ENCODE results near the gene CRELD2. TPM values are rescaled to one million over a fixed set of nuclear protein-coding genes. Genes with fewer than 3 reads are reported as not detected.

Gene CRELD2
- total RNA-seq, 3 donors from 2014 or later (not counting 1 experiment from before 2014, with no cell fraction given), result 45.1 to 69.8 (median 48.5) TPM

DNA sequence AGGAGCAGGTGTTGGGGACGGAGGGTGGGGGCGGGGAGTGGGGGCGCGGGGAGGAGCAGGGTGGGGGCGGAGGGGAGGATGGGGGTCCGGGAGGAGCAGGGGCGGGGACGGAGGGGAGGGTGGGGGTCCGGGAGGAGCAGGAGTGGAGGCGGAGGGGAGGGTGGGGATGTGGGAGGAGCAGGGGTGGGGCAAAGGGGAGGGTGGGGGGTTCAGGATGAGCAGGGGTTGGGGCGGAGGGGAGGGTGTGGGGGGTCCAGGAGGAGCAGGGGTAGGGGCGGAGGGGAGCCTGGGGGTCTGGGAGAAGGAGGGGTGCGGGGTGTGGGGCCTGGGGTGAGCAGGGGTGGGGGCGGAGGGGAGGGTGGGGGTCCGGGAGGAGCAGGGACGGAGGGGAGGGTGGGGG lies 17.1 kb downstream of the CRELD2 start:
- WGBS (ENCODE audit: insufficient coverage), result 0% methylated on average over 2 of the region's 16 CpGs
- Mint-ChIP-seq H3K4me1 (peaks cover 11% of the 10 kb centered on the region in 2 donors), H3K27me3 (ENCODE audit: low read depth in 2 of 2) (no peaks in the 10 kb centered on the region), H3K4me3 (peak overlapping the region; percentile 68), H3K36me3 (no peaks in the 10 kb centered on the region), H3K27ac (peak overlapping the region; percentile 65 to 89), H3K9me3 (no peaks in the 10 kb centered on the region)
- no peak overlapping the region for H3K4me3 ChIP-seq (ENCODE audit: low read length)
- H3K9me3 ChIP-seq (ENCODE audit: control insufficient read depth, insufficient read depth, low read length), result no peaks in the 10 kb centered on the region
- DNase-seq (no peak), ATAC-seq (no peak)
- TF ChIP-seq, protein P1, sequence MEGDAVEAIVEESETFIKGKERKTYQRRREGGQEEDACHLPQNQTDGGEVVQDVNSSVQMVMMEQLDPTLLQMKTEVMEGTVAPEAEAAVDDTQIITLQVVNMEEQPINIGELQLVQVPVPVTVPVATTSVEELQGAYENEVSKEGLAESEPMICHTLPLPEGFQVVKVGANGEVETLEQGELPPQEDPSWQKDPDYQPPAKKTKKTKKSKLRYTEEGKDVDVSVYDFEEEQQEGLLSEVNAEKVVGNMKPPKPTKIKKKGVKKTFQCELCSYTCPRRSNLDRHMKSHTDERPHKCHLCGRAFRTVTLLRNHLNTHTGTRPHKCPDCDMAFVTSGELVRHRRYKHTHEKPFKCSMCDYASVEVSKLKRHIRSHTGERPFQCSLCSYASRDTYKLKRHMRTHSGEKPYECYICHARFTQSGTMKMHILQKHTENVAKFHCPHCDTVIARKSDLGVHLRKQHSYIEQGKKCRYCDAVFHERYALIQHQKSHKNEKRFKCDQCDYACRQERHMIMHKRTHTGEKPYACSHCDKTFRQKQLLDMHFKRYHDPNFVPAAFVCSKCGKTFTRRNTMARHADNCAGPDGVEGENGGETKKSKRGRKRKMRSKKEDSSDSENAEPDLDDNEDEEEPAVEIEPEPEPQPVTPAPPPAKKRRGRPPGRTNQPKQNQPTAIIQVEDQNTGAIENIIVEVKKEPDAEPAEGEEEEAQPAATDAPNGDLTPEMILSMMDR (IDR thresholded peaks at IDR 0.05), result no peak
- no peaks in the 10 kb centered on the region for H3K36me3 ChIP-seq (ENCODE audit: control insufficient read depth, insufficient read depth, low read length)
- H3K27ac ChIP-seq (ENCODE audit: low read length), result no peak overlapping the region
- intact Hi-C loops (cut with micrococcal nuclease), result no loop called here
- peaks cover 46% of the 10 kb centered on the region for H3K4me1 ChIP-seq (ENCODE audit: control insufficient read depth, insufficient read depth, low read length)
- H3K27me3 ChIP-seq (ENCODE audit: control insufficient read depth, insufficient read depth, low read length), result no peaks in the 10 kb centered on the region

DNA sequence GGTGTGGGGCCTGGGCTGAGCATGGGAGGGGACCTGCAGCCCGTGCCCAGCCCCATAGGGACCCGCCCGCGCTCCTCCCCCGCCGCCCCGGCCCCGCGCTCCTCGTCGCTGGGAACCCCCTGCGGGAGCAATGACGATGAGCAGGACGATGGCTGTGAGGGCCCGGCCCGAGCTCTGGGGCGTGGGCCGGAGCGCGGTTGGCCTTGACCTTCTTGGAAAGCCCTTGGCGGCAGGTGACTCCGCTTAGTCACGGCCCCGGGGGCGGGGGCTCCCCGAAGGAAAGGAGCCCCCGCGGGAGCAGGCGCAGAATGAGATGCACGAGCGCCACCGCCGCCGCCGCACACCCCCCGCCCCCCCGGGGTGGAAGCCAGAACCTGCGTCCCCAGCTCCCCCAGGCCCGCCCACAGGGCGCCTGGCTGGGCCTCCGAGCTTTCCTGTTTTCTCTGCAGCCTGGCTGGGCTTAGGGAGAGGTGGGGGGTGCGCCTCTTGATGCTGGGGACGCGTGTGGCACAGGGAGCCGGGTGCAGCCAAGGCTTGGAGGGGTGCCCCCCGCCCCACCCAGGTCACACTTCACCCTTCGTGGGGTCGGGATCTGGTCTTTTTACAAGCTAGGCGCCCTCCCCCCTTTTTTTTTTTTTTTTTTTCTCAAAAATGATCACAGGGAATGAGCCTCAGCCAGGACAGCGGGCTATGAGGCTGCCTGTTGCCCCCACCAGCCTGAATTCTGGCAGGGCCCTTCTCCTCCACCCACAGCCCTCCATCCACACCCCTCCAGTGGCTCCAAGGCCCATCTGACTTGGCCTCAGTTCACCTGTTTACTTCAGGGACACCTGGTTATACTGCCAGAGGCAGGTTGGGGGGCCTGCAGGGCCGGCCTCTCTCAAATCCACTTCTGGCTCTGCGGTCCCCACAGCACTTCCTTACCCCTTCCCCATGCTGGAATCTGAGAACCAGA lies 17.9 kb downstream of the CRELD2 start:
- ATAC-seq, result peak; percentile 79 to 89 (median 79)
- Mint-ChIP-seq H3K4me3 (peak overlapping the region; percentile 68), H3K9me3 (no peaks in the 10 kb centered on the region), H3K4me1 (peaks cover 6 to 16% of the 10 kb centered on the region in 2 donors), H3K27ac (peak overlapping the region; percentile 65 to 89), H3K27me3 (ENCODE audit: low read depth in 2 of 2) (no peaks in the 10 kb centered on the region), H3K36me3 (no peaks in the 10 kb centered on the region)
- no peaks in the 10 kb centered on the region for H3K9me3 ChIP-seq (ENCODE audit: control insufficient read depth, insufficient read depth, low read length)
- intact Hi-C loops (cut with micrococcal nuclease), result loop anchor here (2.0 kb wide), 1 partner anchor 25 kb away; the partner anchor contains the start of gene PIM3
- H3K4me3 ChIP-seq (ENCODE audit: low read length), result peak overlapping the region; percentile 32
- DNase-seq, result peak; percentile 87 to 94
- no peaks in the 10 kb centered on the region for H3K27me3 ChIP-seq (ENCODE audit: control insufficient read depth, insufficient read depth, low read length)
- TF ChIP-seq, protein P1 (IDR thresholded peaks at IDR 0.05), result no peak
- peaks cover 39% of the 10 kb centered on the region for H3K4me1 ChIP-seq (ENCODE audit: control insufficient read depth, insufficient read depth, low read length)
- WGBS (ENCODE audit: insufficient coverage), result 5% methylated on average over 52 of the region's 52 CpGs
- H3K27ac ChIP-seq (ENCODE audit: low read length), result peak overlapping the region; percentile 65
- H3K36me3 ChIP-seq (ENCODE audit: control insufficient read depth, insufficient read depth, low read length), result no peaks in the 10 kb centered on the region

DNA sequence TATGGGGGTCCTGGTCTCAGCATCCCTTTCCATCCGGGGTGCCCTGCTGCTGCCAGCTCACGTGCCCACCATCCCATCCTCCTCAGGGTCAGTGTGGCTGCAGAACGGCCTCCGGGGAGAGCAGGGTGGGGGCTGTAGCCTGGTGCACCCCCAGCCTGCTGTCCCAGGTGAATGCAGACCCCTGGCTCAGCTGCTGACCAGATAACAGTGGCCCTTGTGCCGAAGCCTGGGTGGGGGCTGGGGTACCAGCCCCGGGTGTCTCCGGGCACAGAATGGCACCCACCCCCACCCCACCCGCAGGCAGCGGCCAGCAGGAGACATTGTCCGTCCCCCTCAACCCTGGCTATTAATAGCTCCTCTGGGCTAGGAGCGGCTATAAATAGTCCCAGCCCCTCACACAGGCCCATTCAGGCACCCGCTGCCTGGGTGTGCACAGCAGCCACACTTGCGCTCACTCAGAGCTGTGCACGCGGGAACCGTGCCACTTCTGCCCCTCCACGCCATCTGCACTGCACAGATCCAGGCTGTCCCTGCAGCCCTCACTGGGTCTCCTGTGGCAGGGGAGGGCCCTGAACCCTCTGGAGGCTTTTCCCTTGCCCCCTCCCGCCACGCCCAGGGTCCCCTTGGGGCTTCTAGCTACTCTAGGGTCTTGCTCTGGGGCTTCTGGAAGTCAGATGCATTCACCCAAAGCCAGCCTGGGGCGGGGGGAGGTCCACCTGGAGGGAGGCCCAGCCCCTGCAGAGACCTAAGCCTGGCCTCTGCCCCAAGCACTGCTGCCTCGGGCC lies 18.7 kb downstream of the CRELD2 start:
- Mint-ChIP-seq H3K27me3 (ENCODE audit: low read depth in 2 of 2) (no peaks in the 10 kb centered on the region), H3K36me3 (no peaks in the 10 kb centered on the region), H3K4me3 (peak overlapping the region; percentile 68), H3K27ac (peak overlapping the region; percentile 65 to 89), H3K9me3 (no peaks in the 10 kb centered on the region), H3K4me1 (peaks cover 6 to 17% of the 10 kb centered on the region in 2 donors)
- no peak for ATAC-seq
- TF ChIP-seq, protein P1 (IDR thresholded peaks at IDR 0.05), result no peak
- Histone ChIP-seq H3K36me3 (ENCODE audit: control insufficient read depth, insufficient read depth, low read length) (no peaks in the 10 kb centered on the region), H3K4me3 (ENCODE audit: low read length) (no peak overlapping the region), H3K9me3 (ENCODE audit: control insufficient read depth, insufficient read depth, low read length) (no peaks in the 10 kb centered on the region), H3K4me1 (ENCODE audit: control insufficient read depth, insufficient read depth, low read length) (peaks cover 31% of the 10 kb centered on the region), H3K27me3 (ENCODE audit: control insufficient read depth, insufficient read depth, low read length) (no peaks in the 10 kb centered on the region), H3K27ac (ENCODE audit: low read length) (peak overlapping the region; percentile 65)
- intact Hi-C loops (cut with micrococcal nuclease), result loop anchor here (2.0 kb wide), 1 partner anchor 24 kb away; the partner anchor contains the start of gene PIM3
- peak in 1 of 2 donors; percentile 35 for DNase-seq
- 63% methylated on average over 21 of the region's 21 CpGs for WGBS (ENCODE audit: insufficient coverage)

All from natural killer cell (primary cell).